HCT116 (cell line): Measurements from ENCODE around the gene TLR9. TPM values are rescaled to one million over a fixed set of nuclear protein-coding genes. Genes with fewer than 3 reads are reported as not detected.

Source experiments
- ATAC-seq: fragments of 200-7000 bp; cut with Tn5 transposase; 2 replicates; pipeline ENCODE4 v1.9.1; 2020; ENCODE audit warnings: mild to moderate bottlenecking, moderate library complexity
- BruUV-seq: library from RNA; stranded (reverse); fragments of 400-500 nt; replicated peaks from 2 replicates; lab custom pipeline; 2021; lab: Mats Ljungman, UMichigan
- CTCF ChIA-PET: fragments of 300-600 bp; sonication (Branson Sonifier 250); formaldehyde crosslinking; loops from one replicate; lab custom pipeline; 2021; ENCODE audit warnings: antibody characterized with exemption; lab: Charles Lee
- POLR2A ChIA-PET: fragments of 300-600, 350-600 bp; sonication (Branson Sonifier 250); formaldehyde crosslinking; loops from one replicate; lab custom pipeline; 2021; ENCODE audit warnings: antibody characterized with exemption; lab: Charles Lee
- RAD21 ChIA-PET, 2 experiments: fragments of 300-600 bp; sonication (Branson Sonifier 250); formaldehyde crosslinking; loops; one replicate each; lab custom pipeline; 2023; ENCODE audit warnings: low total read pairs in 2 of 2; ENCODE audit not compliant: uncharacterized antibody in 2 of 2, unreplicated experiment in 2 of 2, low non-redundant PET in 1 of 2; lab: Charles Lee
- DNase-seq: peaks from one replicate; pipeline ENCODE4 v3.0.0-alpha.2; 2010; ENCODE audit warnings: low read depth, low spot score
- H2AFZ ChIP-seq: fragments of 200-600 bp; shearing (Covaris generic), sonication (generic); 2 replicates; pipeline ENCODE4 v1.6.1; 2017; ENCODE audit warnings: low read depth, mixed run types, mixed read lengths, antibody characterized with exemption, low read length; ENCODE audit not compliant: poor library complexity, severe bottlenecking
- H3K27ac ChIP-seq: 2 replicates; pipeline ENCODE4 v1.5.1; 2012; ENCODE audit warnings: low read depth, low read length
- H3K27me3 ChIP-seq: fragments of 200-600 bp; sonication (generic); 2 replicates; pipeline ENCODE4 v1.6.1; 2016; ENCODE audit warnings: mixed run types, low read length, mixed read lengths; ENCODE audit not compliant: insufficient read depth
- H3K36me3 ChIP-seq, 2 experiments: fragments of 200-500 bp in 1 of 2; fragments of 200-600 bp in 1 of 2; sonication (Bioruptor generic) in 1 of 2; sonication (generic) in 1 of 2; 2 replicates each; pipeline versions ENCODE4 v1.5.1 to v1.6.1; 2014 to 2016; ENCODE audit warnings: low read length in 2 of 2, inconsistent platforms in 1 of 2, mixed read lengths in 1 of 2, mixed run types in 1 of 2; ENCODE audit not compliant: insufficient read depth in 2 of 2, control insufficient read depth in 1 of 2
- H3K4me1 ChIP-seq, 2 experiments: fragments of 200-600 bp in 1 of 2; sonication (generic) in 1 of 2; 2 replicates each; pipeline versions ENCODE4 v1.5.1 to v1.6.1; 2012 to 2017; ENCODE audit warnings: low read length in 2 of 2, inconsistent platforms in 1 of 2, mild to moderate bottlenecking in 1 of 2, mixed read lengths in 1 of 2, mixed run types in 1 of 2, moderate library complexity in 1 of 2; ENCODE audit not compliant: insufficient read depth in 2 of 2, control insufficient read depth in 1 of 2
- H3K4me2 ChIP-seq: fragments of 200-600 bp; sonication (generic); 2 replicates; pipeline ENCODE4 v1.6.1; 2017; ENCODE audit warnings: mixed run types, low read length, mixed read lengths
- H3K4me3 ChIP-seq, 2 experiments: fragments of 200-600 bp in 1 of 2; sonication (generic) in 1 of 2; replicated peaks in 1 of 2; 2 replicates each; pipeline ENCODE4 v1.5.1; 2011 to 2016; ENCODE audit warnings: low read length in 2 of 2, control low read depth in 1 of 2, low read depth in 1 of 2, mild to moderate bottlenecking in 1 of 2, mixed read lengths in 1 of 2, mixed run types in 1 of 2
- H3K79me2 ChIP-seq: fragments of 200-600 bp; sonication (generic); 2 replicates; pipeline ENCODE4 v1.6.1; 2017; ENCODE audit warnings: mild to moderate bottlenecking, mixed run types, low read length, moderate library complexity, mixed read lengths; ENCODE audit not compliant: insufficient read depth
- H3K9ac ChIP-seq: fragments of 200-600 bp; sonication (generic); 2 replicates; pipeline ENCODE4 v1.6.1; 2016; ENCODE audit warnings: low read length, mixed read lengths
- H3K9me2 ChIP-seq: fragments of 200-600 bp; sonication (generic), shearing (Covaris generic); 2 replicates; pipeline ENCODE4 v1.6.1; 2017; ENCODE audit warnings: mixed run types, mild to moderate bottlenecking, moderate library complexity; ENCODE audit not compliant: insufficient read depth
- H3K9me3 ChIP-seq, 2 experiments: fragments of 200-500 bp in 1 of 2; fragments of 200-600 bp in 1 of 2; sonication (Bioruptor generic) in 1 of 2; sonication (generic) in 1 of 2; 2 replicates each; pipeline ENCODE4 v1.6.1; 2014 to 2017; ENCODE audit warnings: low read length in 2 of 2, mixed read lengths in 2 of 2, inconsistent platforms in 1 of 2, low read depth in 1 of 2, mild to moderate bottlenecking in 1 of 2, mixed run types in 1 of 2, moderate library complexity in 1 of 2; ENCODE audit not compliant: control insufficient read depth in 1 of 2, insufficient read depth in 1 of 2
- H4K20me1 ChIP-seq: fragments of 200-600 bp; sonication (generic), shearing (Covaris generic); 2 replicates; pipeline ENCODE4 v1.6.1; 2017; ENCODE audit warnings: mixed run types, mild to moderate bottlenecking, moderate library complexity; ENCODE audit not compliant: insufficient read depth
- ATF3 ChIP-seq: IDR thresholded peaks from 2 replicates; pipeline ENCODE4 v1.6.1; 2012
- CTCF ChIP-seq, 3 experiments: fragments of 200-600 bp in 1 of 3; sonication (generic) in 1 of 3; IDR thresholded peaks in 2 of 3; conservative IDR thresholded peaks in 1 of 3; 2 replicates each; pipeline ENCODE4 v1.5.1; 2012 to 2017; ENCODE audit warnings: low read depth in 2 of 3, low read length in 2 of 3, antibody characterized with exemption in 1 of 3, borderline replicate concordance in 1 of 3, control low read depth in 1 of 3, mild to moderate bottlenecking in 1 of 3, mixed read lengths in 1 of 3, mixed run types in 1 of 3, moderate library complexity in 1 of 3; ENCODE audit not compliant: insufficient read depth in 1 of 3
- ELF1 ChIP-seq: IDR thresholded peaks from 2 replicates; pipeline ENCODE4 v1.6.1; 2012; ENCODE audit warnings: low read depth, borderline replicate concordance
- EZH2 ChIP-seq: fragments of 200-600 bp; sonication (generic); IDR thresholded peaks from 2 replicates; pipeline ENCODE4 v1.6.1; 2017; ENCODE audit warnings: antibody characterized with exemption, mixed run types
- EZH2phosphoT487 ChIP-seq: fragments of 200-600 bp; IDR thresholded peaks from 2 replicates; pipeline ENCODE4 v1.6.1; 2018; ENCODE audit warnings: antibody characterized with exemption, borderline replicate concordance
- FOSL1 ChIP-seq: IDR thresholded peaks from 2 replicates; pipeline ENCODE4 v1.6.1; 2012; ENCODE audit warnings: low read depth
- MAX ChIP-seq: IDR thresholded peaks from 2 replicates; pipeline ENCODE4 v1.6.1; 2012
- SIN3A ChIP-seq: IDR thresholded peaks from 2 replicates; pipeline ENCODE4 v1.6.1; 2012; ENCODE audit warnings: low read depth
- SP1 ChIP-seq: IDR thresholded peaks from 2 replicates; pipeline ENCODE4 v1.6.1; 2012; ENCODE audit warnings: low read depth
- YY1 ChIP-seq: IDR thresholded peaks from 2 replicates; pipeline ENCODE4 v1.6.1; 2011; ENCODE audit warnings: low read length, low read depth, moderate library complexity, mild to moderate bottlenecking; ENCODE audit not compliant: insufficient replicate concordance; ENCODE audit errors: extremely low read depth
- ZFX ChIP-seq: fragments of 450-650 bp; IDR thresholded peaks from 2 replicates; pipeline ENCODE4 v1.6.1; 2017
- ZNF274 ChIP-seq: fragments of 200-500 bp; sonication (Bioruptor generic); IDR thresholded peaks from 2 replicates; pipeline ENCODE4 v1.6.1; 2014; ENCODE audit warnings: mild to moderate bottlenecking, low read depth, low read length, inconsistent platforms
- intact Hi-C: fragments of 100-400 bp; cut with micrococcal nuclease; formaldehyde crosslinking; loops from 2 replicates; pipeline ENCODE4 v1.10.0; 2022
- total RNA-seq: library from RNA; stranded (reverse); gene quantifications from one replicate; pipeline ENCODE4 v1.2.1, GENCODE V29; 2021; ENCODE audit not compliant: unreplicated experiment

Gene TLR9
- total RNA-seq, 1 experiment from 2014 or later: 0.15 TPM

GRCh38 chr3:52211268-52211891 is 14.1 kb downstream of the TLR9 start:
- Histone ChIP-seq H3K36me3 (peaks cover 59 to 65% of the 10 kb centered on the region in 2 experiments), H3K27me3 (no peaks in the 10 kb centered on the region), H3K4me2 (no peak overlapping the region), H4K20me1 (no peaks in the 10 kb centered on the region), H3K9me2 (no peaks in the 10 kb centered on the region), H2AFZ (no peak overlapping the region), H3K79me2 (no peaks in the 10 kb centered on the region), H3K27ac (no peak overlapping the region), H3K9me3 (no peaks in the 10 kb centered on the region), H3K9ac (no peak overlapping the region), H3K4me3 (no peak overlapping the region), H3K4me1 (peaks cover under 1 to 7% of the 10 kb centered on the region in 2 experiments)
- ChIA-PET POLR2A (no interaction called here), RAD21 (no interaction called here), CTCF (no interaction called here)
- ATAC-seq: no peak
- no TSS peak for BruUV-seq
- TF ChIP-seq ATF3 (no peak), FOSL1 (no peak), ELF1 (no peak), YY1 (no peak), ZFX (no peak), SP1 (no peak), EZH2 (no peak), MAX (no peak), ZNF274 (no peak), CTCF (IDR thresholded peaks at IDR 0.05 in 2 of 3, conservative IDR thresholded peaks at IDR 0.05 in 1 of 3; ENCODE audit: borderline replicate concordance in 1 of 3, insufficient read depth in 1 of 3, low read depth in 2 of 3, low read length in 2 of 3) (no peak), SIN3A (no peak), EZH2phosphoT487 (no peak)
- intact Hi-C loops: no loop called here
- DNase-seq: no peak
